H9 (cell line): Measurements from ENCODE around the gene AK5. TPM values are rescaled to one million over a fixed set of nuclear protein-coding genes. Genes with fewer than 3 reads are reported as not detected.

Experiments
- DNase-seq: peaks from one replicate; pipeline ENCODE4 v3.0.0-alpha.2; 2017
- H2AFZ ChIP-seq: one replicate; pipeline ENCODE4 v1.6.1; 2013; ENCODE audit warnings: mild to moderate bottlenecking, low read length, control low read depth, moderate library complexity
- H2AK5ac ChIP-seq: 2 replicates; pipeline ENCODE4 v1.6.1; 2013; ENCODE audit warnings: low read length, control low read depth, mixed read lengths; ENCODE audit not compliant: insufficient read length
- H2BK120ac ChIP-seq: one replicate; pipeline ENCODE4 v1.6.1; 2013; ENCODE audit warnings: low read depth, mild to moderate bottlenecking, low read length, control low read depth, inconsistent platforms; ENCODE audit not compliant: poor library complexity, severe bottlenecking
- H2BK12ac ChIP-seq: 2 replicates; pipeline ENCODE4 v1.6.1; 2013; ENCODE audit warnings: low read length, control low read depth, mixed read lengths, low read depth; ENCODE audit not compliant: insufficient read length
- H2BK15ac ChIP-seq: 2 replicates; pipeline ENCODE4 v1.6.1; 2013; ENCODE audit warnings: low read depth, low read length, control low read depth
- H2BK20ac ChIP-seq: one replicate; pipeline ENCODE4 v1.6.1; 2013; ENCODE audit warnings: low read depth, mild to moderate bottlenecking, low read length, control low read depth, inconsistent platforms; ENCODE audit not compliant: poor library complexity, severe bottlenecking
- H2BK5ac ChIP-seq: 2 replicates; pipeline ENCODE4 v1.6.1; 2013; ENCODE audit warnings: low read length, control low read depth, mixed read lengths; ENCODE audit not compliant: insufficient read length
- H3K14ac ChIP-seq: 2 replicates; pipeline ENCODE4 v1.6.1; 2013; ENCODE audit warnings: low read length, control low read depth; ENCODE audit not compliant: insufficient read depth
- H3K18ac ChIP-seq: 2 replicates; pipeline ENCODE4 v1.6.1; 2013; ENCODE audit warnings: low read depth, mild to moderate bottlenecking, mixed read lengths, low read length, control low read depth; ENCODE audit not compliant: insufficient read length
- H3K23ac ChIP-seq: 2 replicates; pipeline ENCODE4 v1.6.1; 2013; ENCODE audit warnings: low read length, control low read depth, mixed read lengths, low read depth; ENCODE audit not compliant: insufficient read length
- H3K23me2 ChIP-seq: 2 replicates; pipeline ENCODE4 v1.6.1; 2013; ENCODE audit warnings: low read depth, mild to moderate bottlenecking, mixed read lengths, low read length, control low read depth; ENCODE audit not compliant: insufficient read length, poor library complexity, severe bottlenecking
- H3K27ac ChIP-seq: 2 replicates; pipeline ENCODE4 v1.5.1; 2013; ENCODE audit warnings: low read length, control low read depth, mixed read lengths, low read depth; ENCODE audit not compliant: insufficient read length
- H3K27me3 ChIP-seq: 2 replicates; pipeline ENCODE4 v1.6.1; 2013; ENCODE audit warnings: low read length, control low read depth, inconsistent platforms; ENCODE audit not compliant: insufficient read depth
- H3K4ac ChIP-seq: 2 replicates; pipeline ENCODE4 v1.6.1; 2013; ENCODE audit warnings: low read depth, mild to moderate bottlenecking, control low read depth, inconsistent platforms, low read length, moderate library complexity
- H3K4me1 ChIP-seq: 2 replicates; pipeline ENCODE4 v1.6.1; 2013; ENCODE audit warnings: low read length, control low read depth, inconsistent platforms; ENCODE audit not compliant: insufficient read depth
- H3K4me2 ChIP-seq: 2 replicates; pipeline ENCODE4 v1.6.1; 2013; ENCODE audit warnings: low read length, control low read depth, mixed read lengths; ENCODE audit not compliant: insufficient read length, insufficient read depth
- H3K56ac ChIP-seq: 2 replicates; pipeline ENCODE4 v1.6.1; 2013; ENCODE audit warnings: low read depth, mild to moderate bottlenecking, mixed read lengths, low read length, control low read depth; ENCODE audit not compliant: insufficient read length
- H3K79me1 ChIP-seq: 2 replicates; pipeline ENCODE4 v1.6.1; 2013; ENCODE audit warnings: low read depth, mild to moderate bottlenecking, moderate library complexity, low read length, control low read depth, inconsistent platforms; ENCODE audit not compliant: insufficient read depth, poor library complexity, severe bottlenecking
- H3K79me2 ChIP-seq: 2 replicates; pipeline ENCODE4 v1.6.1; 2013; ENCODE audit warnings: low read length, control low read depth, inconsistent platforms; ENCODE audit not compliant: insufficient read depth
- H3K9ac ChIP-seq: 2 replicates; pipeline ENCODE4 v1.6.1; 2013; ENCODE audit warnings: low read length, control low read depth, mixed read lengths; ENCODE audit not compliant: insufficient read length; ENCODE audit errors: extremely low read depth
- H3K9me3 ChIP-seq: one replicate; pipeline ENCODE4 v1.6.1; 2013; ENCODE audit warnings: low read depth, low read length, inconsistent platforms; ENCODE audit not compliant: control insufficient read depth
- H3T11ph ChIP-seq: one replicate; pipeline ENCODE4 v1.6.1; 2013; ENCODE audit warnings: mild to moderate bottlenecking, low read length, control low read depth, inconsistent platforms
- H4K20me1 ChIP-seq: one replicate; pipeline ENCODE4 v1.6.1; 2013; ENCODE audit not compliant: control insufficient read depth, insufficient read length, insufficient read depth
- H4K5ac ChIP-seq: 2 replicates; pipeline ENCODE4 v1.6.1; 2013; ENCODE audit warnings: low read depth, mild to moderate bottlenecking, mixed read lengths, low read length, control low read depth; ENCODE audit not compliant: insufficient read length
- H4K8ac ChIP-seq: replicated peaks from 2 replicates; pipeline ENCODE4 v1.6.1; 2013; ENCODE audit warnings: low read length, control low read depth, mixed read lengths, low read depth; ENCODE audit not compliant: insufficient read length
- H4K91ac ChIP-seq: 2 replicates; pipeline ENCODE4 v1.6.1; 2013; ENCODE audit warnings: low read depth, mild to moderate bottlenecking, moderate library complexity, mixed read lengths, low read length, control low read depth; ENCODE audit not compliant: insufficient read length
- H3K27ac Mint-ChIP-seq, 3 experiments: 2 replicates in 2 of 3; 3 replicates in 1 of 3; pipeline ENCODE4 v1.8.0; 2020 to 2021; ENCODE audit warnings: mixed read lengths in 3 of 3, mild to moderate bottlenecking in 1 of 3, moderate library complexity in 1 of 3
- H3K27me3 Mint-ChIP-seq: 2 replicates; pipeline ENCODE4 v1.8.0; 2021; ENCODE audit warnings: low read depth, mild to moderate bottlenecking, moderate library complexity, mixed read lengths
- H3K36me3 Mint-ChIP-seq, 3 experiments: 2 replicates in 2 of 3; 3 replicates in 1 of 3; pipeline ENCODE4 v1.8.0; 2020 to 2021; ENCODE audit warnings: low read depth in 3 of 3, mixed read lengths in 3 of 3; ENCODE audit not compliant: insufficient read depth in 1 of 3
- H3K4me1 Mint-ChIP-seq, 2 experiments: 2 replicates each; pipeline ENCODE4 v1.8.0; 2020; ENCODE audit warnings: mixed read lengths in 2 of 2
- H3K4me3 Mint-ChIP-seq, 2 experiments: 2 replicates in 1 of 2; 3 replicates in 1 of 2; pipeline ENCODE4 v1.8.0; 2020 to 2021; ENCODE audit warnings: mild to moderate bottlenecking in 2 of 2, mixed read lengths in 2 of 2, moderate library complexity in 1 of 2
- H3K9me3 Mint-ChIP-seq, 2 experiments: 2 replicates in 1 of 2; 3 replicates in 1 of 2; pipeline ENCODE4 v1.8.0; 2020; ENCODE audit warnings: mild to moderate bottlenecking in 2 of 2, mixed read lengths in 2 of 2, moderate library complexity in 1 of 2
- WGBS: extraction: QIAGEN DNeasy Blood & Tissue Kit; methylation state at CpG from one replicate; pipeline ENCODE4 v1.1.7; 2013; ENCODE audit warnings: missing lambda C conversion rate, low lambda C conversion rate, mixed read lengths; ENCODE audit not compliant: insufficient read length; ENCODE audit errors: extremely low coverage; 5-methylcytosine and 5-hydroxymethylcytosine counted together
- total RNA-seq: library from RNA; stranded (reverse); gene quantifications from 2 replicates; pipeline ENCODE4 v1.2.1, GENCODE V29; 2021
- TF ChIP-seq, protein P1 (sequence below): fragments of 200-600 bp; sonication (generic); conservative IDR thresholded peaks from 3 replicates; pipeline ENCODE4 v1.8.0; 2021; ENCODE audit warnings: antibody characterized with exemption, mild to moderate bottlenecking

Gene AK5
- total RNA-seq, 1 experiment from 2014 or later = 2.5 TPM

DNA sequence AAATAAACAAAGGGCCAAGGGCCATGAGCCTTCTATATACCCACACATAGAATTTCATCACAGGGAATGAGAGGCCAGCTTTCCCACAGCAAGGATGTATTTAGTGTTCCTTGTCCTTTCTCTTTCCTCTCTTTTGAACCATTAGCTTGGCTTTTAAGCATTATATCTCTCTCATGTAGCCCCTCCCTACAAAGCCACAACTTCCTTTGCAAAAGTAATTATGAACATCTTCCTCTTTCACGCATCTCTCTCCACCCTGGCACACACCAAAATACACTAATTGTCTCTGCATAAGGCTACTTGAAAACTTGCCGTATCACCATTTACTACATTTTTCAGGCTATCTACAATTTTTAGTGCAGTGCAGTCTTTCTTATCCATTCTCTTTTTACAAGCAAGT lies 1.9 kb upstream of the AK5 start:
- Histone ChIP-seq H3K27me3 (peaks cover 16% of the 10 kb centered on the region), H4K20me1 (no peaks in the 10 kb centered on the region), H3K27ac (no peak overlapping the region), H3K23ac (no peak overlapping the region), H3K23me2 (peaks cover 9% of the 10 kb centered on the region), H3K4me1 (no peaks in the 10 kb centered on the region), H3T11ph (no peak overlapping the region), H2BK12ac (no peak overlapping the region), H2AFZ (no peak overlapping the region), H3K56ac (no peak overlapping the region), H3K4ac (no peak overlapping the region), H3K9me3 (no peaks in the 10 kb centered on the region), H3K18ac (no peak overlapping the region), H2BK5ac (no peak overlapping the region), H2BK20ac (no peak overlapping the region), H3K9ac (no peak overlapping the region), H4K5ac (no peak overlapping the region), H4K91ac (no peak overlapping the region), H4K8ac (no peak overlapping the region), H2AK5ac (no peak overlapping the region), H2BK120ac (no peak overlapping the region), H2BK15ac (no peak overlapping the region), H3K4me2 (no peak overlapping the region), H3K14ac (no peak overlapping the region), H3K79me1 (no peaks in the 10 kb centered on the region), H3K79me2 (no peaks in the 10 kb centered on the region)
- Mint-ChIP-seq H3K9me3 (no peaks in the 10 kb centered on the region), H3K4me1 (peaks cover 17 to 18% of the 10 kb centered on the region in 2 experiments), H3K27me3 (peaks cover 64% of the 10 kb centered on the region), H3K27ac (no peak overlapping the region), H3K4me3 (no peak overlapping the region), H3K36me3 (no peaks in the 10 kb centered on the region; a peak in 1 of 7 replicates)
- no CpG with 5 or more reads among the region's 2 CpGs for WGBS
- TF ChIP-seq, protein P1, sequence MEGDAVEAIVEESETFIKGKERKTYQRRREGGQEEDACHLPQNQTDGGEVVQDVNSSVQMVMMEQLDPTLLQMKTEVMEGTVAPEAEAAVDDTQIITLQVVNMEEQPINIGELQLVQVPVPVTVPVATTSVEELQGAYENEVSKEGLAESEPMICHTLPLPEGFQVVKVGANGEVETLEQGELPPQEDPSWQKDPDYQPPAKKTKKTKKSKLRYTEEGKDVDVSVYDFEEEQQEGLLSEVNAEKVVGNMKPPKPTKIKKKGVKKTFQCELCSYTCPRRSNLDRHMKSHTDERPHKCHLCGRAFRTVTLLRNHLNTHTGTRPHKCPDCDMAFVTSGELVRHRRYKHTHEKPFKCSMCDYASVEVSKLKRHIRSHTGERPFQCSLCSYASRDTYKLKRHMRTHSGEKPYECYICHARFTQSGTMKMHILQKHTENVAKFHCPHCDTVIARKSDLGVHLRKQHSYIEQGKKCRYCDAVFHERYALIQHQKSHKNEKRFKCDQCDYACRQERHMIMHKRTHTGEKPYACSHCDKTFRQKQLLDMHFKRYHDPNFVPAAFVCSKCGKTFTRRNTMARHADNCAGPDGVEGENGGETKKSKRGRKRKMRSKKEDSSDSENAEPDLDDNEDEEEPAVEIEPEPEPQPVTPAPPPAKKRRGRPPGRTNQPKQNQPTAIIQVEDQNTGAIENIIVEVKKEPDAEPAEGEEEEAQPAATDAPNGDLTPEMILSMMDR = no peak
- no peak for DNase-seq
